ENCODE data around the gene DDX11. TPM values are rescaled to one million over a fixed set of nuclear protein-coding genes. Genes with fewer than 3 reads are reported as not detected.
A peak's percentile ranks its signal among the peaks of the same experiment; 100 is the strongest.
"Not testable (repeated sequence)": the region's sequence is repeated elsewhere in the genome, so short reads cannot be mapped to it uniquely, and the experiment has no call there.

DDX11 gene
- total RNA-seq, 1 donor from 2014 or later: 12.8 TPM

DNA sequence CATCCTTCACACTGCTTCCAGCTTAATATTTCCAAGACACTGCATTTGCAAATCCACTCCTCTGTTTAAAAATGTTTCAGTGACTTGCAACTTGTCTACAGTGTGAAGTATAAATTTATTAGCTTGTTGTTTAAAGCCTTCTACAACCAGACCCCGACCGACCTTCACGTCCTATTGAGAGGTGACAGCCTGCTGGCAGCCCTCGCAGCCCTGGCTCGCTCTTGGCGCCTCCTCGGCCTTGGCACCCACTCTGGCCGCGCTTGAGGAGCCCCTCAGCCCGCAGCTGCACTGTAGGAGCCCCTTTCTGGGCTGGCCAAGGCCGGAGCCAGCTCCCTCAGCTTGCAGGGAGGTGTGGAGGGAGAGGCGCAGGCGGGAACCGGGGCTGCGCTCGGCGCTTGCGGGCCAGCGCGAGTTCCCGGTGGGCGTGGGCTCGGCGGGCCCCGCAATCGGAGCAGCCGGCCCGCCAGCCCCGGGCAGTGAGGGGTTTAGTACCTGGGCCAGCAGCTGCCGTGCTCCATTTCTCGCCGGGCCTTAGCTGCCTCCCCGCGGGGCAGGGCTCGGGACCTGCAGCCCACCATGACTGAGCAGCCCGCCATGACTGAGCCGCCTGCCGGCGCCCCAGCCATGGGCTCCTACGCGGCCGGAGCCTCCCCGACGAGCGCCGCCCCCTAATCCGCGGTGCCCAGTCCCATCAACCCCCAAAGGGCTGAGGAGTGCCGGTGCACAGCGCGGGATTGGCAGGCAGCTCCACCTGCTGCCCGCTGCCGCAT, 2.5 kb upstream of the DDX11 start:
- not testable (repeated sequence) for H3K36me3 ChIP-seq (ENCODE audit: insufficient read depth, low read length); H3K27me3 Mint-ChIP-seq (ENCODE audit: low read depth, unreplicated experiment); H2AFZ ChIP-seq (ENCODE audit: low read depth, low read length); H3K36me3 Mint-ChIP-seq (ENCODE audit: low read depth, unreplicated experiment); H4K20me1 ChIP-seq (ENCODE audit: insufficient read depth, low read length); H3K4me1 Mint-ChIP-seq (ENCODE audit: low read depth, unreplicated experiment); H3K9me3 ChIP-seq (ENCODE audit: insufficient read depth, low read depth, low read length); DNase-seq (ENCODE audit: low read depth); H3K9ac ChIP-seq (ENCODE audit: low read length); FAIRE-seq; H3K27ac ChIP-seq (ENCODE audit: low read depth, low read length); H3K27me3 ChIP-seq (ENCODE audit: insufficient read depth, low read length); H3K4me2 ChIP-seq (ENCODE audit: low read length); H3K4me1 ChIP-seq (ENCODE audit: insufficient read depth, low read length); H3K4me3 ChIP-seq (ENCODE audit: insufficient read depth, low read depth, low read length); H3K9me3 Mint-ChIP-seq (ENCODE audit: unreplicated experiment); H3K27ac Mint-ChIP-seq (ENCODE audit: unreplicated experiment); H3K4me3 Mint-ChIP-seq (ENCODE audit: unreplicated experiment)
- peaks cover 12% of the 10 kb centered on the region for H3K79me2 ChIP-seq (ENCODE audit: insufficient read depth, low read length)

DNA sequence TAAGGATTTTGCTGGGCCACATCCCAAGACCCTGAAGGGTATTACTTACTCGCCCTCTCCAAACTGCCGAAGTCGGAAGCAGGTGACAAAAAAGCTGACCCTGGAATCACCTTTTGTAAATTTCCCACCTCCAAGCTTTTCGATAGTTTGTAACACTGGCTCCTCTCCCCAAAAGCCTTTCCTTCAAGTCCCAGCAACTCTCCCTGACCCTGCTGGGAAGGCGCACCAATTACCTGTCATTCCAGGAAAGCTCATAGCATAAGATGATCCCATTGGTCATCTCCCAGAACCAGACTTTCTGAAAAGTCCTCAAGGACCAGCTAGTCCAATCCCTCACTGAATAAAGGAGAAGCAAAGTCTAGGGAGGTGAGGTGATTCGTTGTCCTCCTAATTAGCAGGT, 698 bp upstream of the DDX11 start:
- H3K4me1 ChIP-seq (ENCODE audit: insufficient read depth, low read length); H2AFZ ChIP-seq (ENCODE audit: low read depth, low read length); H4K20me1 ChIP-seq (ENCODE audit: insufficient read depth, low read length); H3K27ac ChIP-seq (ENCODE audit: low read depth, low read length); H3K27ac Mint-ChIP-seq (ENCODE audit: unreplicated experiment); FAIRE-seq; H3K27me3 ChIP-seq (ENCODE audit: insufficient read depth, low read length); DNase-seq (ENCODE audit: low read depth); H3K9me3 Mint-ChIP-seq (ENCODE audit: unreplicated experiment); H3K4me1 Mint-ChIP-seq (ENCODE audit: low read depth, unreplicated experiment); H3K9me3 ChIP-seq (ENCODE audit: insufficient read depth, low read depth, low read length); H3K36me3 ChIP-seq (ENCODE audit: insufficient read depth, low read length); H3K36me3 Mint-ChIP-seq (ENCODE audit: low read depth, unreplicated experiment); H3K27me3 Mint-ChIP-seq (ENCODE audit: low read depth, unreplicated experiment): not testable (repeated sequence)
- peak overlapping the region; percentile 92 for H3K4me3 Mint-ChIP-seq (ENCODE audit: unreplicated experiment)
- H3K4me2 ChIP-seq (ENCODE audit: low read length): peak overlapping the region; percentile 100
- peaks cover 20% of the 10 kb centered on the region for H3K79me2 ChIP-seq (ENCODE audit: insufficient read depth, low read length)
- peak overlapping the region; percentile 91 for H3K9ac ChIP-seq (ENCODE audit: low read length)
- peak overlapping the region; percentile 90 for H3K4me3 ChIP-seq (ENCODE audit: insufficient read depth, low read depth, low read length)

DNA sequence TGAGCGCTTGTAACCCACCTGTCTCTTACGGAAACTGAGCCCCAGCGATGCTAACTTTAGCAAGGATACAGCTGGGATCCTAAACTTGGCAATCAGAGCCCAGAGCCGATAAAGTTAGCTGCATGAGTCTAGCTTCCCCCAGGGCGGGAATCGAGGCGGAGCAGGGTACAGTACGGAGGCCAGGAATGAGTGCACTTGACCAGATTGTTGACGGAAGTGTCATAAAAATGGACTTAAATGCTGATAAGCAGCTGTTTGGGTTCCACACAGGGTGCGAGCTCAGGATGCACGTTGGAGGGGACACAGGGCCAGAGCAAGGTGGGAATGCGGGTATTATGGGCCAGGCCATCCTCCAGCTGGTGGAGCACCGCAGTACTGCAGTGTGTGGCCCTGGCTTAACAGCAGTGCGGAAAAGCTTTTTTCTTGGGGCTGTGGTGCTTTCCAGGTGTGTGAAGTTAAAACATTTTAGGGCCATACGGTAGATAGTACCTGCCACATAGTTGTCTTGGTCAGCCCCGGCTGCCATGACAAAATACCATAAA, 744 bp downstream of the DDX11 start:
- Histone ChIP-seq H3K4me1 (ENCODE audit: insufficient read depth, low read length) (peaks cover 11% of the 10 kb centered on the region), H3K9ac (ENCODE audit: low read length) (peak overlapping the region; percentile 91), H3K4me3 (ENCODE audit: insufficient read depth, low read depth, low read length) (peak overlapping the region; percentile 90), H2AFZ (ENCODE audit: low read depth, low read length) (peak overlapping the region; percentile 97), H3K79me2 (ENCODE audit: insufficient read depth, low read length) (peaks cover 20% of the 10 kb centered on the region), H3K4me2 (ENCODE audit: low read length) (peak overlapping the region; percentile 100), H3K27ac (ENCODE audit: low read depth, low read length) (peak overlapping the region; percentile 80)
- TF ChIP-seq, protein P1, sequence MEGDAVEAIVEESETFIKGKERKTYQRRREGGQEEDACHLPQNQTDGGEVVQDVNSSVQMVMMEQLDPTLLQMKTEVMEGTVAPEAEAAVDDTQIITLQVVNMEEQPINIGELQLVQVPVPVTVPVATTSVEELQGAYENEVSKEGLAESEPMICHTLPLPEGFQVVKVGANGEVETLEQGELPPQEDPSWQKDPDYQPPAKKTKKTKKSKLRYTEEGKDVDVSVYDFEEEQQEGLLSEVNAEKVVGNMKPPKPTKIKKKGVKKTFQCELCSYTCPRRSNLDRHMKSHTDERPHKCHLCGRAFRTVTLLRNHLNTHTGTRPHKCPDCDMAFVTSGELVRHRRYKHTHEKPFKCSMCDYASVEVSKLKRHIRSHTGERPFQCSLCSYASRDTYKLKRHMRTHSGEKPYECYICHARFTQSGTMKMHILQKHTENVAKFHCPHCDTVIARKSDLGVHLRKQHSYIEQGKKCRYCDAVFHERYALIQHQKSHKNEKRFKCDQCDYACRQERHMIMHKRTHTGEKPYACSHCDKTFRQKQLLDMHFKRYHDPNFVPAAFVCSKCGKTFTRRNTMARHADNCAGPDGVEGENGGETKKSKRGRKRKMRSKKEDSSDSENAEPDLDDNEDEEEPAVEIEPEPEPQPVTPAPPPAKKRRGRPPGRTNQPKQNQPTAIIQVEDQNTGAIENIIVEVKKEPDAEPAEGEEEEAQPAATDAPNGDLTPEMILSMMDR (IDR thresholded peaks at IDR 0.05; ENCODE audit: insufficient read depth, low read depth, low read length): peak; percentile 13
- not testable (repeated sequence) for H3K9me3 ChIP-seq (ENCODE audit: insufficient read depth, low read depth, low read length); H3K36me3 ChIP-seq (ENCODE audit: insufficient read depth, low read length); DNase-seq (ENCODE audit: low read depth); H3K9me3 Mint-ChIP-seq (ENCODE audit: unreplicated experiment); FAIRE-seq; H4K20me1 ChIP-seq (ENCODE audit: insufficient read depth, low read length); H3K4me1 Mint-ChIP-seq (ENCODE audit: low read depth, unreplicated experiment); H3K27me3 Mint-ChIP-seq (ENCODE audit: low read depth, unreplicated experiment); H3K27me3 ChIP-seq (ENCODE audit: insufficient read depth, low read length); H3K36me3 Mint-ChIP-seq (ENCODE audit: low read depth, unreplicated experiment)
- peak overlapping the region; percentile 92 for H3K4me3 Mint-ChIP-seq (ENCODE audit: unreplicated experiment)
- H3K27ac Mint-ChIP-seq (ENCODE audit: unreplicated experiment): peak overlapping the region; percentile 72

DNA sequence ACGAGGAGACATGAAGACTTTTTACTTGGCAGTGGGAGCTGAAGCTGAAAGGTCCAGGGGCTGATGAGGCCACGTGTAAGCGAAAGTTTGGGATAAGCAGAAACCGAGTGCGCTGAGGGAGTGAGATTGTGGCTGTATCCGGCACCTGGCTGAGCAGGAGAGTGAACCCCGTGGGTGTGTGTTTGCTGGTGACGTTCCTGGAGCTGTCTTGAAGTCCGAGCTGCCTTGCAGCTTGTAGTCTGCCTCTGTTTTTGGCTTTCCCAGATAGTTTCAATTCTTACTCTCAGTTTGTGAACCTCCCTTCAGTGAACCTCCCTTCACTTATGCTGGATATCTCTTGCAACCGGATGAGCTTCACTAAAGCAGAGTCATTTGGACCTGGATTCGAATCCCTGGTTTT, 2.5 kb downstream of the DDX11 start:
- DNase-seq (ENCODE audit: low read depth); H3K4me3 Mint-ChIP-seq (ENCODE audit: unreplicated experiment); H2AFZ ChIP-seq (ENCODE audit: low read depth, low read length); H3K4me3 ChIP-seq (ENCODE audit: insufficient read depth, low read depth, low read length); H3K9me3 ChIP-seq (ENCODE audit: insufficient read depth, low read depth, low read length); H3K27ac ChIP-seq (ENCODE audit: low read depth, low read length); FAIRE-seq; H4K20me1 ChIP-seq (ENCODE audit: insufficient read depth, low read length); H3K4me2 ChIP-seq (ENCODE audit: low read length); H3K36me3 ChIP-seq (ENCODE audit: insufficient read depth, low read length); H3K9me3 Mint-ChIP-seq (ENCODE audit: unreplicated experiment); H3K27ac Mint-ChIP-seq (ENCODE audit: unreplicated experiment); H3K36me3 Mint-ChIP-seq (ENCODE audit: low read depth, unreplicated experiment); H3K9ac ChIP-seq (ENCODE audit: low read length); H3K27me3 Mint-ChIP-seq (ENCODE audit: low read depth, unreplicated experiment); H3K27me3 ChIP-seq (ENCODE audit: insufficient read depth, low read length): not testable (repeated sequence)
- peaks cover 11% of the 10 kb centered on the region for H3K4me1 ChIP-seq (ENCODE audit: insufficient read depth, low read length)
- H3K4me1 Mint-ChIP-seq (ENCODE audit: low read depth, unreplicated experiment): peaks cover 13% of the 10 kb centered on the region
- peaks cover 20% of the 10 kb centered on the region for H3K79me2 ChIP-seq (ENCODE audit: insufficient read depth, low read length)

DNA sequence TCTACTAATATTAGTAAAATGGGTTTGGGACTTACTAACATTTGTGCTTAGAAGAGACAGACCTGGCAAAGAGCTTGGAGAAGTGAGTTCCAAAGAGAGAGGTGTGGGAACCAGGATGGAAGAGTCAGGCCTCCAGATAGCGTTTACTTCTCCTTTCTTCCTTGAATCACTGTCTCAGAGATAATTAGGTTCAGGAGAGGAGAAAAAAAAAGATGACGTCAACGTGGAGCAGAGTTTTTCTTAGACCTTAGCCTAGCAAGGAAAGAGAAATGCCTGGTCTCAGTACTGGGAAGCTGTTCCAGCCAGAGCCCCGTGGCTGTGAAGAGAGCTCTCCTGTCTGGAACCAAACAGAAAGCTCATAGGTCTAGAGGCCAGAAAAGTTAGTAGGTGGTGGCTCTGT, 3.4 kb downstream of the DDX11 start:
- DNase-seq (ENCODE audit: low read depth); FAIRE-seq; H3K36me3 Mint-ChIP-seq (ENCODE audit: low read depth, unreplicated experiment); H3K9me3 Mint-ChIP-seq (ENCODE audit: unreplicated experiment); H3K36me3 ChIP-seq (ENCODE audit: insufficient read depth, low read length); H2AFZ ChIP-seq (ENCODE audit: low read depth, low read length); H4K20me1 ChIP-seq (ENCODE audit: insufficient read depth, low read length); H3K9ac ChIP-seq (ENCODE audit: low read length); H3K27ac ChIP-seq (ENCODE audit: low read depth, low read length); H3K4me3 ChIP-seq (ENCODE audit: insufficient read depth, low read depth, low read length); H3K27me3 Mint-ChIP-seq (ENCODE audit: low read depth, unreplicated experiment); H3K4me3 Mint-ChIP-seq (ENCODE audit: unreplicated experiment); H3K27ac Mint-ChIP-seq (ENCODE audit: unreplicated experiment); H3K4me2 ChIP-seq (ENCODE audit: low read length); H3K9me3 ChIP-seq (ENCODE audit: insufficient read depth, low read depth, low read length); H3K27me3 ChIP-seq (ENCODE audit: insufficient read depth, low read length): not testable (repeated sequence)
- H3K4me1 Mint-ChIP-seq (ENCODE audit: low read depth, unreplicated experiment): peaks cover 13% of the 10 kb centered on the region
- Histone ChIP-seq H3K4me1 (ENCODE audit: insufficient read depth, low read length) (peaks cover 11% of the 10 kb centered on the region), H3K79me2 (ENCODE audit: insufficient read depth, low read length) (peaks cover 20% of the 10 kb centered on the region)

Measured in astrocyte (in vitro differentiated cells and primary cell).